Progenitor cell of endocrine pancreas (in vitro differentiated cells): ENCODE measurements around the gene ELF2. TPM values are rescaled to one million over a fixed set of nuclear protein-coding genes. Genes with fewer than 3 reads are reported as not detected.
"Not testable (repeated sequence)": the region's sequence is repeated elsewhere in the genome, so short reads cannot be mapped to it uniquely, and the experiment has no call there.

Experiments used
- DNase-seq: peaks from one replicate; pipeline ENCODE4 v3.0.0; 2021; ENCODE audit warnings: low spot score; ENCODE audit not compliant: unreplicated experiment
- H3K27ac Mint-ChIP-seq: 2 replicates; pipeline ENCODE4 v1.8.0; 2021; ENCODE audit warnings: mild to moderate bottlenecking, moderate library complexity, mixed read lengths
- H3K27me3 Mint-ChIP-seq: 2 replicates; pipeline ENCODE4 v1.8.0; 2021; ENCODE audit warnings: mixed read lengths
- H3K36me3 Mint-ChIP-seq: 2 replicates; pipeline ENCODE4 v1.8.0; 2022; ENCODE audit warnings: mixed read lengths; ENCODE audit not compliant: insufficient read depth
- H3K4me1 Mint-ChIP-seq: 2 replicates; pipeline ENCODE4 v1.8.0; 2021; ENCODE audit warnings: low read depth, mixed read lengths
- H3K4me3 Mint-ChIP-seq: 2 replicates; pipeline ENCODE4 v1.8.0; 2021; ENCODE audit warnings: low read depth, mild to moderate bottlenecking, moderate library complexity, mixed read lengths
- H3K9me3 Mint-ChIP-seq: 2 replicates; pipeline ENCODE4 v1.8.0; 2021; ENCODE audit warnings: low read depth, mixed read lengths
- total RNA-seq: library from RNA; stranded (reverse); gene quantifications from 2 replicates; pipeline ENCODE4 v1.2.1, GENCODE V29; 2021
- TF ChIP-seq, protein P1 (sequence below): fragments of 200-600 bp; sonication (generic); IDR thresholded peaks from one replicate; pipeline ENCODE4 v1.5.0; 2021; ENCODE audit warnings: antibody characterized with exemption, mild to moderate bottlenecking; ENCODE audit not compliant: unreplicated experiment

ELF2 gene
- total RNA-seq, 1 donor from 2014 or later: 56.5 TPM

DNA sequence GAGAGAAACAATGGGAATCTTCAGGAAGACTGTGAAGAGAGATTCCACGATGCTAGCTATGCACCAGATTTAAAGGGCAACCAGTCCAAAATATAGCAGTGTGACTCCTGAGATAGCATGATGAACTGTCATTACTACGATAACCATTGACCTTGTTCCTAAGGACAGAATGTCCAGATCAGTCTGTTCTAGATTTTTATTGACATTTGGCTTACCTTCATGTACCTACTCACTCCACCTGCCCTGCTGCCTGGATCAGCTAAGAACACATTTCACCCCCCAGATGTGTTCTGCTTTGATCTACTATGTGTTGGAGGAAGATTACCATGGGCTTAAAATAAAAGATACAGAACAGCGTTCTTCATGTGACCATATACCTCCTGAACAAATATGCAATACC, 50.1 kb downstream of the ELF2 start:
- H3K4me1 Mint-ChIP-seq: peaks cover 3% of the 10 kb centered on the region
- TF ChIP-seq, protein P1, sequence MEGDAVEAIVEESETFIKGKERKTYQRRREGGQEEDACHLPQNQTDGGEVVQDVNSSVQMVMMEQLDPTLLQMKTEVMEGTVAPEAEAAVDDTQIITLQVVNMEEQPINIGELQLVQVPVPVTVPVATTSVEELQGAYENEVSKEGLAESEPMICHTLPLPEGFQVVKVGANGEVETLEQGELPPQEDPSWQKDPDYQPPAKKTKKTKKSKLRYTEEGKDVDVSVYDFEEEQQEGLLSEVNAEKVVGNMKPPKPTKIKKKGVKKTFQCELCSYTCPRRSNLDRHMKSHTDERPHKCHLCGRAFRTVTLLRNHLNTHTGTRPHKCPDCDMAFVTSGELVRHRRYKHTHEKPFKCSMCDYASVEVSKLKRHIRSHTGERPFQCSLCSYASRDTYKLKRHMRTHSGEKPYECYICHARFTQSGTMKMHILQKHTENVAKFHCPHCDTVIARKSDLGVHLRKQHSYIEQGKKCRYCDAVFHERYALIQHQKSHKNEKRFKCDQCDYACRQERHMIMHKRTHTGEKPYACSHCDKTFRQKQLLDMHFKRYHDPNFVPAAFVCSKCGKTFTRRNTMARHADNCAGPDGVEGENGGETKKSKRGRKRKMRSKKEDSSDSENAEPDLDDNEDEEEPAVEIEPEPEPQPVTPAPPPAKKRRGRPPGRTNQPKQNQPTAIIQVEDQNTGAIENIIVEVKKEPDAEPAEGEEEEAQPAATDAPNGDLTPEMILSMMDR: no peak
- H3K27ac Mint-ChIP-seq: no peak overlapping the region
- no peaks in the 10 kb centered on the region for H3K27me3 Mint-ChIP-seq
- H3K9me3 Mint-ChIP-seq: no peaks in the 10 kb centered on the region
- H3K36me3 Mint-ChIP-seq: peaks cover 5% of the 10 kb centered on the region
- H3K4me3 Mint-ChIP-seq: no peak overlapping the region
- DNase-seq: no peak

DNA sequence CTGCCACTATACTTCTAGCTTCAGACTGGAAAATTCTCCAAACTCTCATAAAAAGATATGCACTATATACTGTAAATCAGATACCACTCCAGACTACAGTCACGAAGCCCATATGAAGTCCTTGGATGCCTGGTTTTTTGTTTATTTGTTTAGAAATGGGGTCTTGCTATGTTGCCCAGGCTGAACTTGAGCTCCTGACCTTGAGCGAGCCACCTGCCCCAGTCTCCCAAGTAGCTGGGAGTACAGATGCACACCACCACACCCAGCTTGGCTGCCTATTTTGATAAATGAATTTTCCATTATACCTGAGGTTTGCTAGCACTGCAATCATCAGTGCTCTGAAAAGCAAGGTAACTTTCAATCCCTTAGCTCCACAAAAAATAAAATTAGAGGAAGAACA, 53.1 kb downstream of the ELF2 start:
- Mint-ChIP-seq H3K4me1 (no peaks in the 10 kb centered on the region), H3K36me3 (peaks cover 7% of the 10 kb centered on the region), H3K4me3 (no peak overlapping the region), H3K27me3 (no peaks in the 10 kb centered on the region), H3K27ac (no peak overlapping the region), H3K9me3 (no peaks in the 10 kb centered on the region)
- DNase-seq: no peak
- TF ChIP-seq, protein P1: no peak

DNA sequence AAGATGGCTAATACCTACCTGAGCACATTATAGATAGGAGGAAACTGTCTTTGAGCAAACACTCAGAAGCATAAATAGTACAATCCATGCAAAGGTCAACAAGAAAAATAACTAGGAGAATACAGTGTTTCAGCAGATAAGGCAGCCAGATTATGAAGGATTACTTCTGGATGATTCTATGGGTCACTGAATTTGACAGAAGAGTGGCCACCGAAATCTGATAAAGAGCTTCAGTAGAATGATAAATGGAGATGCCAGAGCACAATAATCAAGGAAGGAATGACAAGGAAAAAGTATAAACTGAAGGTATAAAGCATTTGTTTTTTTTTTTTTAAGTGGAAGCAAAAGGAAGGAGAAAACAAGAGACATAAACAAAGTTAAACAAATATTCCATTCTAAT, 58.7 kb downstream of the ELF2 start:
- peak overlapping the region; percentile 76 for H3K27ac Mint-ChIP-seq
- DNase-seq: no peak
- H3K4me1 Mint-ChIP-seq: no peaks in the 10 kb centered on the region
- TF ChIP-seq, protein P1: no peak
- H3K9me3 Mint-ChIP-seq: no peaks in the 10 kb centered on the region
- H3K36me3 Mint-ChIP-seq: peaks cover 11% of the 10 kb centered on the region
- no peaks in the 10 kb centered on the region for H3K27me3 Mint-ChIP-seq
- no peak overlapping the region for H3K4me3 Mint-ChIP-seq

DNA sequence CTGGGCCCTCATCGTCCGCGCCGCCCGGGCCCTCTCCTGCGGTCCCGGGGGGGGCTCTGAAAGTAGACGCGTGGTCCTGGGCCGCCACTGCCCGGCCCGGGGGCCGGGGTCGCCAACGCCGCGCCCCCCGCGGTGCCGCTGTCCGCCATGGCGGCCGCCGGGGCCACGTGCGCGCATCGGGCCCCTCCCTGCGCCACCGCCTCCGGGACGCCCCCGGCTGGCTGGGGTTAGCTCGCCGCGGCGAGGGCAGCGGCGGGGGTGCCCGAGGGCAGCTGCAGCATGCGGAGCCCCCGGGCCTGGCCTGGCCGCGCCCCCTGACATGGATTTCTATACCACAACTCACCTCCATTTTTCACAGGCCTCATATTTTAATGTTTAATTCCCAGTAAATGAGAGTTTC, 61.8 kb downstream of the ELF2 start:
- TF ChIP-seq, protein P1: no peak
- Mint-ChIP-seq H3K4me3 (no peak overlapping the region), H3K36me3 (peaks cover 9% of the 10 kb centered on the region), H3K9me3 (no peaks in the 10 kb centered on the region), H3K27ac (no peak overlapping the region), H3K4me1 (no peaks in the 10 kb centered on the region), H3K27me3 (no peaks in the 10 kb centered on the region)
- no peak for DNase-seq

DNA sequence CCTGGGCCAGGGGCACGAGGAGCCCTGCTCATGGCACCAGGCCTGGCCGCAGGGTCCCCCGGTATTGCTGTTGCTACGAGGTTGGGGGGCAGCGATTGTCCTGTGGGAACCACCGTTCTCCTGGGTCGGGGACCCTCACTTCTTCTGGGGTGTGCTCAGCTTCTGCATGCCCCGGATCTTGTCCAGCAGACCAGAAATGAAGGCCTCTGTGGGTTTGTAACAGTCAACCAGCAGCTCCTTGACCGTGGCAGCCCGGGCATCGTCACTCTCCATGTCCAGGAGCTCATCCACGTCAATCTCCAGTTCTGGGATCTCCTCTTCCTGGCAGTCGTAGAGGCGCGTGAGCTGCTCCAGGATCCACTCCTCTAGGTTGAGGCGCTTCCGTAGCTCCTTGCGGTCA, 62.2 kb downstream of the ELF2 start:
- not testable (repeated sequence) for H3K4me3 Mint-ChIP-seq, H3K4me1 Mint-ChIP-seq, H3K27me3 Mint-ChIP-seq, H3K27ac Mint-ChIP-seq, DNase-seq, H3K36me3 Mint-ChIP-seq, H3K9me3 Mint-ChIP-seq

DNA sequence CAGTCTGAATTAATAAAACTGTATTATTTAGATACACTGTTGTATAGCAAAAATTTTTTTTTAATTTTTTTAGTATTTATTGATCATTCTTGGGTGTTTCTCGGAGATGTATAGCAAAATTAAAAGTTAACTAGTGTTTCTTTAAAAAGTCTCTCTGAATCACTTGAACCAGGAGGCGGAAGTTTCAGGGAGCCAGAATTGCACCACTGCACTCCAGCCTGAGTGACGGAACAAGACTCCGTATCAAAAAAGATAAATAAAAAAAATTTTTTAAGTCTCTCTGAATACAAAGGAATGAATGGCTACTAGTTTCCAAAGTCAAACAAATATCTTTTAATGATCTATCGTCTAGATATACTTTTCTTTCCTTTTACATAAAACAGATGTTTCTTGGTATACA, 64.4 kb downstream of the ELF2 start:
- no peak overlapping the region for H3K4me3 Mint-ChIP-seq
- DNase-seq: no peak

More for the DNA sequence above, 64.4 kb downstream of the ELF2 start:
- TF ChIP-seq, protein P1: no peak
- H3K27ac Mint-ChIP-seq: no peak overlapping the region
- no peaks in the 10 kb centered on the region for H3K27me3 Mint-ChIP-seq
- H3K4me1 Mint-ChIP-seq: no peaks in the 10 kb centered on the region
- H3K9me3 Mint-ChIP-seq: no peaks in the 10 kb centered on the region
- H3K36me3 Mint-ChIP-seq: peaks cover 9% of the 10 kb centered on the region
